Fibroblast of peridontal ligament (primary cell): ENCODE data around the gene TSPEAR.
"Not testable (repeated sequence)": the region's sequence is repeated elsewhere in the genome, so short reads cannot be mapped to it uniquely, and the experiment has no call there.

Experiments used
- DNase-seq: peaks from one replicate; pipeline ENCODE4 v3.0.0-alpha.2; 2010; ENCODE audit errors: extremely low read depth

TSPEAR gene

GRCh38 chr21:44606495-44606894 is 104.9 kb downstream of the TSPEAR start:
- DNase-seq, result no peak

DNA sequence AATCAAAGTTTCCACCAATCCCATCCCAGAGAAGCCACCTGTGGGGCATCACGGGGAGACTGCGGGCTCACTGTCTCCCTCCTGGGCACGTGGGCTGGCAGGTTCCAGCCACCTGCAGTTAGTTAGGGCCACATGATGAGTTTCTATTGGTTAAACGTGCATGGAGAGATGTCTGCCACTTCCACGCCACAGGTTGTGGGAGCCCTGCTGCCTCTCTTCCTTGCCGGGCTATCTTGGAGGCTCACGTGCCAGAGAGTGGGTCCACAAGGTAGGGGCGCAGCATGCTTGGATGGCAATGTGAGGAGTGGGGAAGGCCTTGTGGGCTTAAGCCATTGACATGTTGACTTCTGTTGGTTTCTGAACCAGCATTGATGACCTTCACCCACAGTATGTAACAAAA is 107.5 kb downstream of the TSPEAR start:
- no peak for DNase-seq

DNA sequence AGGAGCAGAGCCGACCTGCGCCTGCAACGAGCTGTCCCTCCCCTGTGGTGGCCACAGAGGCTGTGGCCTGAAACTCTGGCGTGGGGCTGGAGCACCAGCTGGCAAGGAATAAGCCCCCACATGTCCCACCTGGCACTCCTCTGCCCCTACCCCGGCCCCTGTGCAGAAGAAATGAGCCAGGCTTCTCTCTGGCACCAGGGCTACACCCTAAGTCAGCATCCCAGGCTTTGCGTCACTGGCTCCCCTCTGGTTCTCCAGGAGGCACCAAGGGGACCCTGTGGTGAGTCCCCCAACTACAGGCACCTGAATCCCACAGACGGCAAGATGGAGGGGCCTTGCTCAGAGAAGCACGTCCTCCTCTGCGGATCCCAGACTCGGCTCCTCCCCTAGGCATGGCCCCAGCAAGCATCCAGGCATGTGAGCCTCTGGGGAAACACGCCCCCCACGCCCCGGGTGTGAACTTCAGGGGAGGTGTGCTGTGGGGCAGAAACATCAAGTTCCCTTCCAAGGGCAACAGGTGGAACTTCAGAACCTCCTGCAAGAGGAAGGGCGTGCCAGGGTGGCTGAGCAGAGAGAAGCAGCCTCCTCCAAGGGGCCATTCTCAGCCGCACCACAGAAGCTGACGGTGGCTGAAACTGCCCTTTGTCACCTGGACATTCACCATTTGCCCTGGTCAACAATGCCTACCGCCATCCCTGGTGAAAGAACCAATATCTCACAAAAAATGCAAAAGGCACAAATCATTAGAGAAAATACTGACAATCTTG is 108.1 kb downstream of the TSPEAR start:
- DNase-seq, result no peak

DNA sequence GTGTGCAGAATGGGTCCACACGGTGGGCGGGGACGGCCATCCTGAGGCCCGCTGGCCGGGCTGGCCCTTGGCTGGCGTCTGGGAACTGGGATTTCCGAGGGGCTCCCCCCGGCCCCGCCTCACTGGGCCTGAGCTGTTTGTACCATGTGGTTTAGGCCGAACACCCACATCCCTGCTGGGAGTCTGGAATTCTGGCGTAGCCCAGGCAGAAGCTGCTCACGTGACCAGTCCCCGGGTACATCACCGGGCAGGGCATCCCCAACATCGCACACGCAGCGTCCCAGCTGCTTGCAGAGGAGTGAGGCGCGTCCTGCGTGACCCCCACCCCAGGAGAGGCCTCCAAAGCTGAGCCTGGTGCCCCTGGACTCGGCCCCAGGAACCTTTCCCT is 108.9 kb downstream of the TSPEAR start:
- DNase-seq, result no peak

DNA sequence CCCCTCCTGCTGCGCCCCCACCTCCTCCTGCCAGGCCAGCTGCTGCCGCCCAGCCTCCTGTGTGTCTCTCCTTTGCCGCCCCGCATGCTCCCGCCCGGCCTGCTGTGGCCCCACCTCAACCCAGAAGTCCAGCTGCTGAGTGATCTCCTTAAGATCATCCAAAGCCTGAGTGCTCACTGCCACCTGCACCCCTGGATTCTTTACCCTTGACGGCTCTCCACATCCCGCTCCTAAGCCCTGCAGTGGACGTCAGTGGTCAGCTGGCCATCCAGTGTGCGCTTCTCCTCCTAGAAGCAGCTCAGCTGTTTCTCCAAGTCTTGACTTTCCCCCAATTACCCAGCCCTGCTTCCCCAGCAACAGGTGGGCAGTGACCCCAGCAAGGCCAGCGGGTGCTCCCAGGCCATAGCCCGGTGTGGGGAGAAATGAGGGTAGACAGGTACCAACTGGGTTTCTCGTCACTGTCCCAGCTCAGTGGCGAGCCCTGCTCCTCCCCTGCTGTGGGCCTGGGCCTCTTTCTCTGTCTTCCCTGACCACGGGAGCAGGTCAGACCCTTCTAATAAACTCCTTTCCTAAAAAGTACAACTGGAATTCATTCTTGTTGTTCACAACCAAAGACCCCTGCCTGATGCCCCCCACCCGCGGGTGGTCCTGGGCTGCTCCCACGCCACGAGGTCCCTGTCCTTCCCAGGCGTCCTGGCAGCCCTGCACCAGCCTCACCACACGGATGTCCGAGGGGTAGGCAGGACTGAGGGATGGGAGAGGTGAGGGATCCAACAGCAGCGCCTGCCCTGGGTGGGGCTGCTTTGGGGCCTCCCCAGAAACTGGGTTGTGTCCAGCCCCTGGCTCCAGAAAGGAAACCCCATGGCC is 109.5 kb downstream of the TSPEAR start:
- DNase-seq, result no peak

DNA sequence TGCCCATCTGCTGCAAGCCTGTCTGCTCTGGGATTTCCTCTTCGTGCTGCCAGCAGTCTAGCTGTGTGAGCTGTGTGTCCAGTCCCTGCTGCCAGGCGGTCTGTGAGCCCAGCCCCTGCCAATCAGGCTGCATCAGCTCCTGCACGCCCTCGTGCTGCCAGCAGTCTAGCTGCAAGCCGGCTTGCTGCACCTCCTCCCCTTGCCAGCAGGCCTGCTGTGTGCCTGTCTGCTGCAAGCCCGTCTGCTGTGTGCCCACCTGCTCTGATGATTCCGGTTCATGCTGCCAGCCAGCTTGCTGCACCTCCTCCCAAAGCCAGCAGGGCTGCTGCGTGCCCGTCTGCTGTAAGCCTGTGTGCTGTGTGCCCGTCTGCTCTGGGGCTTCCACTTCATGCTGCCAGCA is 110.3 kb downstream of the TSPEAR start:
- DNase-seq, result not testable (repeated sequence)

DNA sequence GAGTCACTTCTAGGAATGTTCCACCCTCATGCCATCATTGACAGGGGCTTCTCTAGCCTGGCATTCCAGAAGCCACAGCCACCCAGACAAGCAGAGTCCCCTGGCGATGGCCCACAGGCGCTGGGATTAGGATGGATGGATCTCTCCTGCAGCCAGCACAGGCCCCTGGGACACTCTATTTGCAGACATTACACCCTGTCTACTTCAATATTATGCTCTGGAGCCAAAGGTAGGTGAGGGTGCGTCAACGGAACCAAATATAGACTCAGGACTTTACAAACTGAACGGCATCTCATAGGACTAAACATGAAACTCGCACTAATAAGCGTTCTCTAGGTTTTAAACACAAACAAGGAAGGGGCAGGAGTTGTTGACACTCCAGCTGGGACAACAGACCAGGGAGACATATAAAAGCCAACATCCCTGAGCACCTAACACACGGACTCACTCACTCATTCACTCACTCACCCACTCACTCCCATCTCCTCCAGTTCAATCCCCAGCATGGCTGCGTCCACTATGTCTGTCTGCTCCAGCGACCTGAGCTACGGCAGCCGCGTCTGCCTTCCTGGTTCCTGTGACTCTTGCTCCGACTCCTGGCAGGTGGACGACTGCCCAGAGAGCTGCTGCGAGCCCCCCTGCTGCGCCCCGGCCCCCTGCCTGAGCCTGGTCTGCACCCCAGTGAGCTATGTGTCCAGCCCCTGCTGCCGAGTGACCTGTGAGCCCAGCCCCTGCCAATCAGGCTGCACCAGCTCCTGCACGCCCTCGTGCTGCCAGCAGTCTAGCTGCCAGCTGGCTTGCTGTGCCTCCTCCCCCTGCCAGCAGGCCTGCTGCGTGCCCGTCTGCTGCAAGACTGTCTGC is 111.0 kb downstream of the TSPEAR start, which contains the start of gene KRTAP10-7:
TSS of gene KRTAP10-7 (plus strand) at position 480 of the 861 bp plus-strand sequence. CDS start at position 505, 25 bp downstream.
- DNase-seq, result not testable (repeated sequence)

DNA sequence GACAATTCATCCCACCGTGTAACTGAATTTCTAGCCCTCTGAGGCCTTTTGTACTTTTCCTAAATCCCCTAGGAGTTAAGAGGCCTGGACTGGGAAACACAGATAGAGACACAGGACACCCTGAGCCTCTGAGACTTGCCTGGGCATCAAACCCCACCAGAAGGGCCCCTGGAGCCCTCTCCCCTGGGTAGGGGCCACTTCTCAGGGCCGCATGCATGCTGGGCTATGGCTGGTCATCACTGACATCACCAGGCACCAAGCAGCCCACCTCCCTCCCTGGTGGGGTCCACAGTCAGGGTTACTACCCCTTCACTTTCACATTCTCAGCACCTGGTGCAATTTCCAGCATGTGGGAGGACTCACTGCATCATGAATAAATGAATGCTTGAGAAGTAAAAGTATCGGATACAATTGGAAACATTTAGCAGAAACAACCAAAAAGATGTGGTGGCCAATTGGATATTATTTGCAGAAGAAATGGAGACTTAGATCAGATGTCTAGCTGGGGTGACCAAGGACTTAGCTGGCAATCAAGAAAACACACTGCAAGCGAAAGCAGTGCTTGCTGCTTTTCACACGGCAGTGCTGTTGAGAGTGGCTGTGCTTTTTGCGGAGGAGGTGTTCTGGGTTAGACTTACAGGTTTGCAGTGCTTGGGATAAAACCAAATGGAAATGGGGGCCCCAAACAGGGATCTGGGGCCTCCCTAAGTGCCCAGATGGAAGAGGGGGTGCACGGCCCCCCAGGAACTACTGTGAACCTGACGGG is 111.9 kb downstream of the TSPEAR start:
- no peak for DNase-seq

DNA sequence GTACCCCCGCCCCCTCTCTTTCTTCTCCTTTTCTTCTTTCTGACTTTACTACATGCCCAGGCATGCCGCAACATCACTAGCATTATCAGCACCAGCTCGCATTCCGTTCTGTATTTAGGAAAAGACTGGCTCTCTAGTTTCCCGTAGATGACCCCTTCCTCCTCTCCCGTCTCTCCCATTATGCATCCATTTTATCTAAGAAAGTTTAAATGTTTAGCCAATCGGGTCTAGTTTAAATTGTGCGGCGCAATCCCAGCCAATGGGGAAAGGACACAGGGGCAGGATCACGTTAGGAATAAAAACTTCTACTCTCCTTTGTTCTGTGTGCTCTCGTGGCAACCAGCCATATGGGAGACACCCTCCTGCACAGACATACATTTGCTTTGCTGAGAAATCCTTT is 113.3 kb downstream of the TSPEAR start:
- no peak for DNase-seq

DNA sequence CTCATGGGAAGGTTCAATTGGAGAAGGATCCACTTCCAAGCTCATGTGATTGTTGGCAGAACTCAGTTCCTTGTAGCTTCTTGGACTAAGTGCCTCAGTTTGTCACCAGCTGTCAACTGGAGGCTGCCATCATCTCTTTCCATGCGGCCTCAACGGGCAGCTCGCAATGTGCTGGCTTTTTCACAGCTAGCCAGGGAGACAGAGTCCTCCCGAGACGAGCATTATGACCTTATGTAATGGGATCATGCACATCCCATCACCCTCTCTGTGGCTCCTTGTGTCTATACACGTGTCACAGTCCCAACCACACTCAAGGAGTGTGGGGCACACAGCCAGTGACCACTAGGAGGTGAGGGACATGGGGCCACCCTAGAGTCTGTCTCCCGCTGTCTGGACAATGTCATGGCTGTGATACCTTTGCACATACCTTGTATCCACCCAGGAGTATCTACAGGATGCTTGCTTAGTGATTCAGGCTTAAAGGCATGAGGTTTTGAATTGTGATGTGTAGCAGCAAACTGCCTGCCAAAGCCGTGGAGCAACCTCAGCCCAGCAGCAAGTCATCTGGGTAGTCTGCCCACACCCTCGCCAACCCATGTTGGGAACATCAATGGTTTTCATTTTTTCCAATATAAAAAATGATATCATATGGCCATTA is 115.2 kb downstream of the TSPEAR start:
- no peak for DNase-seq

DNA sequence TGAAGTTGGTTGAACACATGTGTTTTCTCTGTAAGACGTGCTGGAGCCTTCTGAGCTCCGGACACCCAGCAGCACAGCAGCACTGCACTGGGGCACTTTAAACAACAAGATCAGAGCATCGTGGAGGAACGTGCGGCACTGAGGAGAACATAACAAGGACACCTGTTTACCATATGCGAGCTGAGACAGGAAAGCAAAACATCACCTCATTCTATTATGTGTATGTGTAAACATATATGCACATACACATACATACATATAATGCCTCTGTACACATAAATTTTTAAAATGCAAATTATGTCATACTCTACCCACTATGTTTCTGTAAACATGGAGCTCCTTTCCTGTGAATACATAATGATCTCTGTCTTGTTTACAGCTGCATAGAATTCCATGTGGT is 115.8 kb downstream of the TSPEAR start:
- no peak for DNase-seq

DNA sequence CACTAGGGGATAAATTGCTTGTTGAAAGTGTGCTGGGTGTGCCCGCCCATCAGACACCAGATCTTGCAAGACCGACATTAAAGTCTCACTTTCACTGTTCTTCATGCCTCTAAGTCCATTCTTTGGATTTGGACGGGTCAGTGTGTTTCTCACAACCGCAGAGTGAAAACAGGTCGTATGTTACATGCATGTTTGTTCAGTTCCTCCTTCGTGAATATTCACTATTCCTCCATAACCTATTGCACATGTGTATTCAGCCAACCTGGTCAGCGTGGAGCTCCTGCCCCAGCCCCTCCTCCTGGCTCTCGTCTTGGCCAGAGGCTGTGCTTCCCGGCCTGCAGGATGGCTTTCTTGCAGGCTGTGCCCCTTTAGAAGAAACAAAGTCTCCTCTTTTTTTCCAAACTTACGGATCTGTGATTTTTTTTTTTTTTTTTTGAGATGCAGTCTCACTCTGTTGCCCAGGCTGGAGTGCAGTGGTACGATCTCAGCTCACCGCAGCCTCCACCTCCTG is 116.9 kb downstream of the TSPEAR start:
- no peak for DNase-seq

DNA sequence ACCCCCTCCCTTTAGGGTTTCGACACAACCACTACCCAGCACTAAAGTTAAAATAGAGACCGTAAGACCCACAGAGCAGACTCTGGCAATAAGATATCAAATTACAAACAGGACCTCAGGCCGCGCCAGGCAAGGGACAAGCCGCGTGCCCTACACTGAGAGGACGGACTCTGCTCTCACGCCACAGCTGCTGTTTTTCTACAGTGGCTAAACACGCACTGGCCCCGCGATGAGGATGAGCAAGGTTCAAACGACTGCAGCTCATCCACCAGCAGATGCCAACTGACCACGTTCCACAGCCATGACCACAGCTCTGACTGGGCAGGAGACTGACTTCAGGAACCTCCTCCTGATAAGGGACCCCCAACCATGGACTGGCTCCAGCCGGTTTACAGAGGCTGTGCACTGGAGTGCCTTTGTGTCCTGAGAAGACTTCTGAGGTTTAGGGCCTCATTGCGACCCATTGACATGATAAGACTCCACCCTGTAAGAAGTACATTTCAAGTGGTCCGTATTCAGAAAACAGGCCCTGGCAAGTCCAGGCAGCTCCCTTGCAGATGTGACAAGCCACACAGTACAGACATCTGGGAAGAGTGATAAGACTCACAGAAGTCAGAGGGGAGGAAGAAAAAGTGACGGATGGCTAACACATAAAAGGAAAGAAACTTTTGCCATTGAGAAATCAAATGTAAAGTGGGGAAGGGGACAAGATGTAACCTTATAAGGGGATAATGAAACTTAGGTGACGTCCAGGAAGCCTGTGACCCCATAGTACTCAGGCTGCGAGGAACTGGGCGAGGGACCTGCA is 117.6 kb downstream of the TSPEAR start:
- DNase-seq, result no peak

- no peak for DNase-seq
These were observed 118.7 kb downstream of the TSPEAR start, which contains the start of gene KRTAP10-6 for GRCh38 chr21:44592446-44593311. TSS of gene KRTAP10-6 (minus strand) at chr21:44592505. CDS start at chr21:44592484, 21 bp downstream.

- DNase-seq, result not testable (repeated sequence)
These were observed 119.6 kb downstream of the TSPEAR start for GRCh38 chr21:44591801-44592130.

DNA sequence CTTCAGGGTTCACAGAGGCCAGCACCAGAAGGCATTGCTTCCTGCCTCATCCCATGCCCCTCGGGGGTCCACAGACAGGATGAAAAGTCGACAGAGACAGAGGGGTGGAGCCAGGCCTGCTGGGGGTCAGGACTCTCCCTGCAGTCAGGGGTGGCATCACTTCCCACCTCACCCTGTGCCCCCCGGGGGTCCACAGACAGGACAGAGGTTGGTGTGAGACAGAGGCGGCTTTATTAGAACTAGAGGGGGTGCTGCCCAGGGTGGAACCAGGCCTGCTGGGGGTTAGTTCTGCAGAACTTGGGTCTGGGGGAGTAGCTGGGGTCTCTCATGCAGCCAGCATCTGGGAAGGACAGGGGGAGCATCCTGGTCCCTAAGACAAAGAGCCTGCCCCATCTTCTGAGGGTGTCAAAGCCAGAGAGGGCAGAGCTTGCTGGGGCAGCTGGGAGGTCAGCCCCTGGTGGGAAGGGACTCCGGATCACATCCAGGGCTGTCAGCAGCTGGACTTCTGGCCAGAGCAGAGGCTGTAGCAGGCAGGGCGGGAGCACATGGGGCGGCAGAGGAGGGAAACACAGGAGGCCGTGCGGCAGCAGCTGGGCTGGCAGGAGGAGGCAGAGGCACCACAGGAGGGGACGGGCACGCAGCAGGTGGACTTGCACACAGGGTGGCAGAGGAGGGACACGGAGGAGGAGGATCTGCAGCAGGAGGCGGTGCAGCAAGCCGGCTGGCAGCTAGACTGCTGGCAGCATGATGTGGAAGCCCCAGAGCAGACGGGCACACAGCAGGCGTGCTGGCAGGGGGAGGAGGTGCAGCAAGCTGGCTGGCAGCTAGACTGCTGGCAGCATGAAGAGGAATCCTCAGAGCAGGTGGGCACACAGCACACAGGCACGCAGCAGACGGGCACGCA is 120.2 kb downstream of the TSPEAR start:
- not testable (repeated sequence) for DNase-seq

- no peak for DNase-seq
These were observed 121.1 kb downstream of the TSPEAR start for GRCh38 chr21:44590311-44590721.
